Activated T-helper 9 cell treated with anti-CD3 and anti-CD28 coated beads, Interleukin-2, amount 50 U/mL, for 16 hours (primary cell): ENCODE data around the gene LPCAT2.

Experiments
- DNase-seq: peaks from one replicate; pipeline ENCODE4 v3.0.0-alpha.2; 2020; ENCODE audit warnings: low read depth

Gene LPCAT2

GRCh38 chr16:55503726-55504550 is 4.9 kb upstream of the LPCAT2 start:
- no peak for DNase-seq

GRCh38 chr16:55505333-55506015 is 3.4 kb upstream of the LPCAT2 start:
- DNase-seq: no peak

DNA sequence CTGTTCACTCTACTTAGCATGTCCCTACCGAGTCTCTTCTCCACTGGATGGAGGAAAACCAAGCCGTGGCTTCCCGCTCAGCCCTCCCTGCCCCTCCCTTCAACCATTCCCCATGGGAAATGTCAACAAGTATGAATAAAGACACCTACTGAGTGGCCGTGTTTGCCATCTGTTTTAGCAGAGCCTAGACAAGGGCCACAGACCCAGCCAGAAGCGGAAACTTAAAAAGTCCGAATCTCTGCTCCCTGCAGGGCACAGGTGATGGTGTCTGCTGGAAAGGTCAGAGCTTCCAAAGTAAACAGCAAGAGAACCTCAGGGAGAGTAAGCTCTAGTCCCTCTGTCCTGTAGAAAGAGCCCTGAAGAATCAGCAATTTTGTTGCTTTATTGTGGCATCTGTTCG is 2.8 kb upstream of the LPCAT2 start:
- no peak for DNase-seq

DNA sequence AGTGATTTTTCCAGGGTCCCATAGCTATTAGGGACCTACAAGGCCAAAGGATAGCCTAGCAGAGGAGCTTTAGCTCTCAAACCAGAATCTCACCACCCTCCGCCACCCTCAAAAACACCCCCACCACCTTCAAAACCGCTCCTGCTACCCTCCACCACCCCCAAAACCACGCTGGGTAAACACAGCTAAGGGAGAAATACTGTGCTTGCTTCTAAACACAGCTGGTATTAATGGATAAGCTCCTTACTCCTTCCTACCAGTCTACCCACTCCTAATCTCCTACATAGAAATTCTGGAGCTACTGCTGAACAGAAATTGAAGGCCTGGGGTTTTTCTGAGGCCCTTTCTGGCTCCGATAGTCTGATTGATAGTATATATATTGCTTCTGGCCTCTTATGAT is 2.2 kb upstream of the LPCAT2 start:
- DNase-seq: no peak

GRCh38 chr16:55508271-55508921 is 476 bp upstream of the LPCAT2 start:
- DNase-seq: no peak

DNA sequence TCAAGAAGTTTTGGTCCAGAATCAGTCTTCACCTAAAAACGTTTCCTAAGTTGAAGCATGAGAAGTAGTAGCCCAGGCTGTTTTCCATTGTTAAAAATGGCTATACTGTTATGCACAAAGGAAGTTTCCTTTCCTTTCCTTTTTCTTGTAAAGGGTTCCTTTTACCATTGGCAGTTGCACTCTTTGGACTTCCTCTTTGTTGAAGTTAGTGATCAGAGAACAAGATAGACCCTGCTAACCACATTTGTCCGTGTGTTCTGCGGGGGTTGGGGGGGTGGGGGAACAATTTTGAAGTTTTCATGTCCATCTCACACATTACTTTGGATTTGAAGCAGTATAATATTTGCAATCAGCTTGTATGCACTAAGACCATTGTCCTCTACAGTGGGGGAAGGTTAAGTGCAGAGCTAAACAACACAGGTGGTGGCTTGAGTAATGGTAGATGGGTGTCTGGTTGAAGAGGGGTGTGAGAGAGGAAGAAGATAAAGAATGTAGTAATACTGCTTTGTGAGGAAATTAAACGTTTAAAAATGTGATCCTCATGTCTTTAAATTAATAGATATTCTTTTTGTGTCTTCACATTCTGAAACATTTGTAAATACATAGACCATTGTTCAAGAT is 1.4 kb downstream of the LPCAT2 start:
- DNase-seq: no peak

DNA sequence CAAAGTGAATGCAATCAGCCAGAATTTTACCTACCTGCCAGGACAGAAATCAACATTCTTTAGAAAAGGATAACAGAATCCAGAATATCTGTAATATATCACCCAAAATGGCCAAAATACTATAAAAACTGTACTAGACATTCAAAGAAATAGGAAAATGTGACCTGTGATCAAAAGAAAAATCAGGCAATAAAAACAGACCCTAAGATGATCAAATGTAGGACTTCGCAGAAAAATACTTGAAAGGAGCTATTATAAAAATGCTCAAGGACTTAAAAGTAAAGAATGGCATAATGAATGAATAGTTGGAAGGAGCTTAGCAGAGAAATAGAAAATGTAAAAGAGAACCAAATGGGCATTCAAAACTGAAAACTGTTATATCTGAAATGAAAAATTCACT is 4.1 kb downstream of the LPCAT2 start:
- DNase-seq: no peak

DNA sequence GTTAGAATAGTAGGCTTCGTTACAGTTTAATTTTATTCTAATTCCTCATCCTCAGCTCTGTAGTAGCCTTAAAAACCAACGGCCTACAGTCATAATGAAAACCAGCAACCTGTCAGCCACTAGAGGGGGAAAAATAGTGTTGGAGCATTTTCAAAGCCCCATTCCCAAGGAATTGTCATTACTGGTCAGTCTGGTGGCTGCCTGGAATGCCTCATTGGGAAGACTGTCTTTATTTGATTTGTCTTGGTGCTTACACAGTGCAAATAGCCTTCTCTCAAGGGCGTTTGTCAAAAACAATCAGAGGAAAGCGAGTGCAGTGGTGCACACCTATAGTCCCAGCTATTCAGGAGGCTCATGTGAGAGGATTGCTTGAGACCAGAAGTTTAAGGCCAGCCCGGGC is 4.7 kb downstream of the LPCAT2 start:
- no peak for DNase-seq

DNA sequence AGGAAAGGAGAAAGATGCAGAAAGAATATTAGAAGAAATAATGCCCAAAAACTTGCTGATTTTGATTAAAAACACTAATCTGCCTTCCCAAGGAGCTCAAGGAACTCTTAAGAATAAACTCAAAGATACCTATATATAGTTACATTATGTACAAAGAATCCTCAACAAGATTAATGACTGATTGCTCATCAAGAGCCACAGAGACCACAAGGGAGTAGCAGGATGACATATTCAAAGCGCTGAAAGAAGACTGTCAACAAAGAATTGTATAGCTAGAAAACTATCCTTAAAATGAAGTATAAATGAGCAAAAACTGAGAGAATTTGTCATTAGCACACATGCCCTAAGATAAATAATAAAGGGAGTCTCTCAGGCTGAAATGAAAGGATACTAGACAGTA is 6.2 kb downstream of the LPCAT2 start:
- no peak for DNase-seq

DNA sequence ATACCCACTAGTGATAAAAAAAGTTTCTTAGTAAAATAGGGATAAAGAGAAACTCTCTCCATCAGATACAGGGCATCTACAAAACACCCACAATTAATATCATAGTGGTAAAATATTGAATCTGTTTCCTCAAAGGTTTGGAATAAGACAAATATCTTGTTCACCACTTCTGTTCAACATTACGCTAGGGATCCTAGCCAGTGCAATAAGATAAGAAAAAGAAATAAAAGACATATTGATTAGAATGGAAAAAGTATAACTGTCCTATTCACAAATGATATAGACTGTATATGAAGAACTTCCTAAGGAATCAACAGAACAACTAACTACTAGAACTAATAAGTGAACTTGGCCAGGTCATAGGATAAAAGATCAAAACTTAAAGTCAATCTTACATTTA is 12.9 kb downstream of the LPCAT2 start:
- DNase-seq: no peak

GRCh38 chr16:55526441-55526840 is 17.6 kb downstream of the LPCAT2 start:
- DNase-seq: no peak

DNA sequence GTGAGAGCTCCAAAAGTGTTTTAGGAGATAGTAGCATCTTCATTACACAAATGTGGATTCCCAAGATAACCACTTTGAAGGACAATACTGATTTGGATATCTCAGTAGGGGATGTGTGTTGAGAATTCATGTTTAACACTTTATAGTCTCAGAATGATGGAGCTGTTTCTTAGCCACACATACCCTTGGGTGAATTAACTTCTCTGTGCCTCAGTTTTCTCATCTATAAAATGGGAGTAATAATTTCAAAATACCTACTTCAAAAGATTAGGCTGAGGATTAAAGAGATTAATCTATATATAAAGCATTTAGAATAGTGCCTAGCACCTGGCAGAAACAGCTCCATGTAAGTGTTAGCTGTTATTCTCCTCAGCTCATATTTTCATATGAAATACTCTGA is 19.0 kb downstream of the LPCAT2 start:
- no peak for DNase-seq

DNA sequence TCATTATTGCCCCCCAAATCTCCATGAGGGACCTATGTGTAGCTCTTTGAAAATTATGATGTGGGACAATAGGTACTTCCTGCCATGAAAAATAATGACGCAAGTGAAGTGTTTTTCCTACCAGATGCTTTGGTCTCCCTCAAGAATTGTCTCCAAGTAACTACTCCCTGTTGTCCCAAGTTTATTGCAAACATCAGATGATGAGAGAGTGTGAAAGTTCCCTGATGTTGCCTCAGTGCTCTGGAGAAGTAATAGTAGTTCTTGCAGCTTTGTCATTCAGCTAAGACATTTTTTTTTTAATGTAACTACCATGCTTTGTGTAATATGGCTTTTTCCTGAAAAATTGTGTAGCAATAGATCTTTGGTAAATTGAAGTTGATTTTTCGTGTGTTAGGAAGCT is 20.1 kb downstream of the LPCAT2 start:
- DNase-seq: no peak

DNA sequence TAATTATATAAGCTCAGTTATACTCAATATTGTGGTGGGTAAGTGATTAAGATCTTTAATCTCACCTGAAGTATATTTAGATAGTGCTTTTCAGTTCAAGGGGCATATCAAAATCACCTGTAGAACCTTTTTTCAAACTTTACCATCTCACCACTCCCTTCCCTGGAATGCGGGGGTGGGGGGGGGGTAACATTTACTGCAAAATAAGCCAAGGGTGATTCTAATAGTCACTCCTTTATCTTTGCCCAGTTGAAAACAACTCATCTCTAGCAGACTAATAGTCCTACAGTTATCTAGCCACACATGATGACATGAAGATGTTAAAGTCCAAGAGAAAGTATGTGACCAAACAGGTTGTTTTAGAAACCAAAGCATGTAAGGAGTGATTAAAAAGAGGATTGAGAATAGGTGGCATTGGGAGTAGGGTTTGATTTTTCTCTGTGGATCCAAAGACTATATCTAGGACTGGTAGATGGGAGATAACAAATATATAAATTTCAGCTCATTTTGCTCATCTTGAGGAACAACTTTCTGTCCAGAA is 21.5 kb downstream of the LPCAT2 start:
- no peak for DNase-seq

- no peak for DNase-seq
Measured at GRCh38 chr16:55532227-55532626, 23.4 kb downstream of the LPCAT2 start.

- DNase-seq: no peak
Measured at GRCh38 chr16:55534756-55535155, 25.9 kb downstream of the LPCAT2 start.

- no peak for DNase-seq
Measured at GRCh38 chr16:55539049-55539448, 30.2 kb downstream of the LPCAT2 start.

DNA sequence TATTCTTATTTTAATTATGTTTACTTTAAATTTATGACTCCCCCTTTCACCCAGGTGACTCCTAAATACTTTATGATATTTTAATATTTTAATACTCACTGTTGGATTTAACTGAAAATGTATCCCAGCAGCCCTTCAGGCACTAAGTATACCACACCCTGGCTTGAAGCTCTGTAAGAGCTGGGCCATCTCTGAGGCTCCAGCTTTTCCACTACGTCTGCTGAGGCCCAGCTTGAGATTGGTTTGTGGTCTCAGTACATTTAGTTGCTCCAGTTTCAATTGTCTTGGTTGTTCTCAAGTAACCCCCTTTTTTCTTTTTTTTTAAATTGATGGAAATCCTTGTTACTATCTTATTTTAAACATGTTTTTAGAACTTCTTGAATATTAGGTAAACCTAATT is 30.6 kb downstream of the LPCAT2 start:
- no peak for DNase-seq

DNA sequence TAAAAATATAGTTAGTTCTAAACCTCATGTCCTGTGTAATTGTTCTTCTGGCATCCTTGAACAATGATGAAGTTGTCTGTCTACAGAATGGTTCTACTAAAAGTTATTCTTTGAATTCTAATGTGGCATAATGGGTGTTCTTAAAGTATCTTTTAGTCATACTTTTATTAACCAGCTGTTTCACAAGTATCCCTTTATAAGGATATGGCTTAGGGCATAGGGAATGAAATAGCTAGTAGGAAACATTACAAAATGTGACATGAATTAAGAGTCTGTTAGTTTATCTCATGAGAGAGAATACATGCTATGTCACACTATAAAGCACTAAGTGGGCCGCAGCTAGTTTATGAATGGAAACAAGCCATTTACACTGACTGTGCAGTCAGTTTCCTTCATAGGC is 31.3 kb downstream of the LPCAT2 start:
- no peak for DNase-seq

- no peak for DNase-seq
Measured at GRCh38 chr16:55542459-55543082, 33.7 kb downstream of the LPCAT2 start.

DNA sequence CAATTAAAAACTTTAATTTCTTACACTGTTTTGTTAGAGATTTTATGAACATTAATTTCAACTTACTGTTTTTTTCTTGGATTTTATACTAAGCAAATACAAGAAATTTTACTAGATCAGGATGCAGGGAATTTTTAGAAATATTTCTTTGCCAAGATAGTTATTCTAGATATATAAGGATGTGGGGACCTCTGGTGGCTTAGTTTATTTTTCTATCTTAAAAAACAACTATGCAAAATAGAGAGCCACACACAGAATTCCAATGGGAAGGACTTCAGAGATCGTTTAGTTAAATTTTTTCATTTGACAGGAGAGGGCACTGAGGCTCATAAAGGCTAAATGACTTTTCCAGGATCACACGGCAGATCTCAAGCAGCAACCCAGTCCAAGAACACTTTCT is 34.6 kb downstream of the LPCAT2 start:
- DNase-seq: no peak

- DNase-seq: no peak
Measured at GRCh38 chr16:55552621-55553020, 43.7 kb downstream of the LPCAT2 start.
